HG03520 (cell line): ENCODE results near the gene LDLRAD4.

Source experiments
- ATAC-seq: cut with Tn5 transposase; IDR thresholded peaks from one replicate; pipeline ENCODE4 v1.9.1; 2021; ENCODE audit warnings: mild to moderate bottlenecking, moderate library complexity; ENCODE audit not compliant: unreplicated experiment

Gene LDLRAD4

GRCh38 chr18:13555865-13556264, 337.3 kb downstream of the LDLRAD4 start:
- no peak for ATAC-seq

- ATAC-seq, result no peak
These were observed 337.9 kb downstream of the LDLRAD4 start for GRCh38 chr18:13556502-13556901.

- ATAC-seq, result peak; percentile 39
These were observed 339.6 kb downstream of the LDLRAD4 start for GRCh38 chr18:13558124-13558523.

GRCh38 chr18:13558790-13559189, 340.2 kb downstream of the LDLRAD4 start:
- no peak for ATAC-seq

- ATAC-seq, result no peak
These were observed 341.2 kb downstream of the LDLRAD4 start for GRCh38 chr18:13559754-13560153.

GRCh38 chr18:13560306-13560705, 341.7 kb downstream of the LDLRAD4 start:
- no peak for ATAC-seq

GRCh38 chr18:13562494-13563029, 344.0 kb downstream of the LDLRAD4 start:
- ATAC-seq, result peak; percentile 62

GRCh38 chr18:13563390-13563805, 344.8 kb downstream of the LDLRAD4 start:
- no peak for ATAC-seq

- ATAC-seq, result no peak
These were observed 346.0 kb downstream of the LDLRAD4 start for GRCh38 chr18:13564579-13564978.

- no peak for ATAC-seq
These were observed 346.7 kb downstream of the LDLRAD4 start for GRCh38 chr18:13565228-13565627.

GRCh38 chr18:13566941-13567746, 348.6 kb downstream of the LDLRAD4 start:
- peak; percentile 59 for ATAC-seq

- ATAC-seq, result peak; percentile 34
These were observed 350.2 kb downstream of the LDLRAD4 start for GRCh38 chr18:13568443-13569392.

GRCh38 chr18:13570216-13570615, 351.7 kb downstream of the LDLRAD4 start:
- no peak for ATAC-seq

GRCh38 chr18:13570856-13571495, 352.4 kb downstream of the LDLRAD4 start:
- no peak for ATAC-seq

- no peak for ATAC-seq
These were observed 353.6 kb downstream of the LDLRAD4 start for GRCh38 chr18:13572148-13572547.

- ATAC-seq, result no peak
These were observed 354.2 kb downstream of the LDLRAD4 start for GRCh38 chr18:13572721-13573120.

- no peak for ATAC-seq
These were observed 355.2 kb downstream of the LDLRAD4 start for GRCh38 chr18:13573750-13574149.

- ATAC-seq, result no peak
These were observed 355.8 kb downstream of the LDLRAD4 start for GRCh38 chr18:13574355-13574754.

- ATAC-seq, result no peak
These were observed 356.2 kb downstream of the LDLRAD4 start for GRCh38 chr18:13574761-13575160.

GRCh38 chr18:13576598-13576997, 358.0 kb downstream of the LDLRAD4 start:
- ATAC-seq, result peak; percentile 1
